Right renal pelvis (tissue), 4 donors: ENCODE data around the gene ZNF787. TPM values are rescaled to one million over a fixed set of nuclear protein-coding genes. Genes with fewer than 3 reads are reported as not detected.

Source experiments
- DNase-seq, 4 donors: peaks; one replicate each; pipeline ENCODE4 v3.0.0-alpha.2; 2013; ENCODE audit warnings: low read depth in 4 of 4, low spot score in 3 of 4, missing footprints in 1 of 4
- polyA plus RNA-seq, 4 donors: library from polyadenylated mRNA; unstranded; fragments of 120-200 nt; gene quantifications; one replicate each; pipeline ENCODE4 v1.2.1, GENCODE V29; 2013; ENCODE audit not compliant: insufficient read length in 4 of 4

The ZNF787 gene
- polyA plus RNA-seq, 4 donors = 14.0 to 26.2 (median 15.3) TPM

GRCh38 chr19:56123266-56123891 is 2.3 kb upstream of the ZNF787 start:
- no peak for DNase-seq

- no peak for DNase-seq
Observed at GRCh38 chr19:56120371-56121179, 520 bp downstream of the ZNF787 start.

- no peak for DNase-seq
Observed at GRCh38 chr19:56120002-56120370, 1.1 kb downstream of the ZNF787 start.

- DNase-seq = no peak
Observed at GRCh38 chr19:56119582-56119978, 1.5 kb downstream of the ZNF787 start.

- no peak for DNase-seq
Observed at GRCh38 chr19:56118666-56119581, 2.2 kb downstream of the ZNF787 start.

- no peak for DNase-seq
Observed at GRCh38 chr19:56117889-56118288, 3.2 kb downstream of the ZNF787 start.

GRCh38 chr19:56117376-56117884 is 3.7 kb downstream of the ZNF787 start:
- no peak for DNase-seq

GRCh38 chr19:56116606-56117005 is 4.5 kb downstream of the ZNF787 start:
- DNase-seq = no peak

- DNase-seq = no peak
Observed at GRCh38 chr19:56115490-56115889, 5.6 kb downstream of the ZNF787 start.

GRCh38 chr19:56114778-56115110 is 6.4 kb downstream of the ZNF787 start:
- DNase-seq = no peak

GRCh38 chr19:56114051-56114777 is 6.9 kb downstream of the ZNF787 start:
- DNase-seq = no peak

GRCh38 chr19:56113074-56113632 is 7.9 kb downstream of the ZNF787 start:
- no peak for DNase-seq

GRCh38 chr19:56112313-56112709 is 8.8 kb downstream of the ZNF787 start:
- no peak for DNase-seq

- no peak for DNase-seq
Observed at GRCh38 chr19:56111601-56112312, 9.3 kb downstream of the ZNF787 start.

- no peak for DNase-seq
Observed at GRCh38 chr19:56110515-56111448, 10.3 kb downstream of the ZNF787 start.

GRCh38 chr19:56109226-56109625 is 11.9 kb downstream of the ZNF787 start:
- DNase-seq = no peak

GRCh38 chr19:56108447-56109195 is 12.5 kb downstream of the ZNF787 start:
- DNase-seq = peak in 1 of 4 donors; percentile 27
